Stimulated activated CD8-positive, alpha-beta memory T cell treated with anti-CD3 and anti-CD28 coated beads, Interleukin-12 subunit alpha, Interleukin-12 subunit beta, amount 100 ng/mL, for 24 hours (primary cell): ENCODE results near the gene SPA17.

Experiments used
- DNase-seq: peaks from one replicate; pipeline ENCODE4 v3.0.0-alpha.2; 2020; ENCODE audit errors: extremely low read depth

SPA17 gene

DNA sequence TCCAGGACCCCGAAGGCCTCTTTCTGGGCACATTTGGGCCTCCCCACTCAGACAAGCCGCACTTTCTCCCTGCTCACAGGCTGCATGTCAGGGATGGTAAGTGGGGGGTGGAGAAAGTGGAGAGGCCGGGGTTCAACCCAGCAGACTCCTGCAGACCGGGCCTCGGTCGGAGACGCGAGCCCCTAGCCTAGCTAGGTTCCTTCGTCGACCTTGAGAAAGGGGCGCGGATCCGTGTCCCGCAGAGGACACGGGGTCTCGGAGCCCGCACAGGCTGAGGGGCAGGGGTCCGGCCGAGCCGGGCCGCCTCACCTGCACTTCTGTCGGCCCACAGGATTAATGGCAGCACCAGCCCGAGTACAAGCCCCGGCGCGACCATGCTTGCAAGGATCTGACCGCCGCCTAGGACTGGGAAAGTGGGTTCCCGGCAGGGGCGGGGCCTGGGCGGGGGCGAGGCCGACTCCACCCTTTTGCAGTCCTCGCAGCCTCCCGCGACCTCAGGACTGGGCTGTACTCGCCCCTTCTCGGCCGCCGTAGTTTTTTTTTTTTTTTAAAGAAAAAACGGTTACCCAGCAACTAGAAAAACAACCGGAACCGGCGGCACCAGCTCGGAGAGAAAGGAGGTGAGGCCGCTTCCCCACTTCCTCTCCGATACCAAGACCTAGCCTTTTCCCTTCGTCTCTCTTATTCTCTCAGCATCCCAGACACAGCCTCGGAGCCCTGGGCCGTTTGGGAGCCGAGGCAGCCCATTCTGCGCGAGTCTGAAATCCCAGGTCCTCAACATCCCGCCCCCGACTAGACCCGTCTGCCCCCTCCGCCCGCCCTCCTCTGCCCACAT lies at the start of gene SPA17, which contains the start of gene SIAE:
Gene SPA17, plus strand, starts transcription at position 572 of the 835 bp plus-strand sequence. CDS start 1,361 bp downstream, outside the sequence.
Gene SIAE, minus strand, starts transcription at position 407 of the 835 bp plus-strand sequence. Its CDS starts 31 bp downstream, at position 376.
- DNase-seq, result peak; percentile 70

DNA sequence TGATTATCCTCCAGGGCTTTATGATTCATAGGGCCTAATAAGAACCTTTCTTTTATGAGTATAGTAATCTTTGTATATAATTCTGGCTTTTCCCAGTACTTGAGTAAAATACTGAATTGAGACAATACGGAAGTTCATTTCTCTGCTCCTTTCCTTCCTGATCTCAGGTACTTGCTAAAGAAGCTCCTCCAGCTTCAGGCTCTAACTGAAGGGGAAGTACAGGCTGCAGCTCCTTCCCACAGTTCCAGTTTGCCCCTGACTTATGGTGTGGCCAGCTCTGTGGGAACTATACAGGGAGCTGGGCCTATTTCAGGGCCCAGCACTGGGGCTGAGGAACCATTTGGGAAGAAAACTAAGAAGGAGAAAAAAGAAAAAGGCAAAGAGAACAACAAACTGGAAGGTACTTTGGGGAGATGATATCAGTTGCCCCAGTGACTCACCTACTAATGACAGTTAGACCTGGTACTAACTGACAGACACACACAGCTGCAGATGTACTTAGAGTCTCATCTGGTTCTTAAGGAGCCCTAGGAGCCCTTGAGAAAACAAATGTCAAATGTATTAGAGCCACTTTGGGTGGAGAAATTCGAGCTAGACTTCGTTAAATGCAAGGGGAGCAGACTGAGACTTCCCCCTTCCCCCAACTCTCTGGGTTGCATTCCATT lies 48.1 kb upstream of the SPA17 start:
- no peak for DNase-seq

DNA sequence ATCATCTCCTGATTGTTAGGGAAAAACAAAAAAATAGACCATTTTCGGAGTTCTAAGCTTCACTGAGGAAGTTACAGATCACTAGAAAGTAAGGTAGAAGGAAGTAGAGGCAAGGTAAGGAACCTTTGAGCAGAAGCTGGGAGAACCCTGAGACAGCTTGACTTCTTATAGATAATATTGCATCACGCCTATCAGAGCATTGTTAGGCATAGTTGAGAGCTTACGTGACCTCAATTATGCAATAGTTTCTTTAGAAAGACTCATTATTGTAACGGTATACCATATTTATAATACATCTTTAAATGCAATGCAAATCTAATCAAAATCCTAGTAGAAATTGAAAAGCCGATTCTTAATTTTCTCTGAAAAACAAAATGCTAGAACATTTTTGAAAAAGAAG lies 46.2 kb upstream of the SPA17 start:
- DNase-seq, result no peak

DNA sequence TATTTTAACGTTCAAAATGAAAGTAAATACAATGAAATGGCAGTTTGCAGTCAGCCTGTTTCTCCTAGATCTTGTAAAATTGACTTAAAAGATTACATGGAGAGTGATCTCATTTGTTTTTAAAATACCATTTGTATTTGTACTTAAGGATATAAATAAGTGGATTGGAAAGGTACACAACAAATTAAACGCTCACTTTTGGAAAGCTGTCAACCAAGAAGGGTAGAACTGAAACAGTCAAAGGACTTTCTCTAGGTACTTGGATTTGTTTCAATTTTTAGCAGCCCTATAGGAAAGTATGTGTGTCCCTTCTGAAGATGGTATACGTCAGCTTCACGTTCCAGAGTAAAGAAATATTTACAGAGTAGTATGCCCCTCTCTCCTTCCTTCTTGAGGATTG lies 43.7 kb upstream of the SPA17 start:
- no peak for DNase-seq

DNA sequence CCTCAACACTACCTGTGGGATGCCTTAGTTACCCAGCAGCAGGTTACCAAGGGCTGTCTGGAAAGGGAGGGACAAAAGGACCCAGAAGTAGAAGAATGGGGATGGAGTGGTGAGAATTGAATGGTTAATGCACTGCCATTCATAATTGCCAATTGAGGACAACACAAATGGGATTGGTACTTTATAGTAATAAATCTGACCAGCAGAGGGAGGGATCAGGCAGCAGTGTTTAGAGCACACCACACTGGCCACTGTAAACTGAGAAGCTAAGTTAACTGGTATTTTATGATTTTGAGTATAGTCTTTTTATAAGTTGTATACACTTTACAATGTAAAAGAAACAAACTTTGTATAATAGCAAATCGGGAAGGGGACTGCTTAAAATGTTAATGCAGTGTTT lies 40.3 kb upstream of the SPA17 start:
- DNase-seq, result no peak

DNA sequence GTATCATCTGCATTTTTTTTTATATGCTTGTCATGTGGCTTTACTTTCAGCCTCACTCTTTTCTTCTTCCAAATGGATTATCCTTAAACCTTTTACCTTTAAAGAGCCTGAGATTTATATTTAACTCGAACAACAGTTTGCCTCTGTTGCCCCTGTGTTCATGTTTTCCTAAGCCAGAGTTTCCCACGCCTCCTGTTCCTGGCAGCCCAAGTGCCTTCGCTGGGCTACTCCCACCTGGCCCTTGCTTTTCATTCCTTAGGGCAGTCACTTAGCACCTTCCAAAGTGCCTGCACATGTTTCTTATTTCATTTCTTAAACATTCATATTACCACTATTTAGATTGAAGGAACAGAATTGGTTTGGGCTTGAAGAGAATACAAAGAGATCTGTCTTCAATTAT lies 37.8 kb upstream of the SPA17 start:
- no peak for DNase-seq

DNA sequence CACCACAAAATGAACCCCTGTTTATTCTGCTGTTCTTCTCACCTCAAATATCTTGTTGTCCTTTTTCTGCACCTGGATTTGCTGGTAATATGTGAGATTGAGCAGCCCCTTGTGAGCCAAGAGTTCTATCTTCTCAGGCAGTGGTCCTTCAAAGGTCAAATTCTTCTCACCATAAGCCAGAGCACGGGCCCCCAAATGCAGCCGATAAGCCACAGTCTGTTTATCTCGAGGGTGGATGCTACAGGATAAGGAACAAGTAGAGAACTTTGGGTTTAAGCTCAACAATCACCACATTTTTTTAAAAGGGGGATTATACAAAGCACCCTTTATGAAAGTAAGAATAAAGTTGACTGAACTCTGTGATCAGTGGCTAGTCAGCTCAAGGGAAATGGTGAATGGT lies 35.2 kb upstream of the SPA17 start:
- no peak for DNase-seq

DNA sequence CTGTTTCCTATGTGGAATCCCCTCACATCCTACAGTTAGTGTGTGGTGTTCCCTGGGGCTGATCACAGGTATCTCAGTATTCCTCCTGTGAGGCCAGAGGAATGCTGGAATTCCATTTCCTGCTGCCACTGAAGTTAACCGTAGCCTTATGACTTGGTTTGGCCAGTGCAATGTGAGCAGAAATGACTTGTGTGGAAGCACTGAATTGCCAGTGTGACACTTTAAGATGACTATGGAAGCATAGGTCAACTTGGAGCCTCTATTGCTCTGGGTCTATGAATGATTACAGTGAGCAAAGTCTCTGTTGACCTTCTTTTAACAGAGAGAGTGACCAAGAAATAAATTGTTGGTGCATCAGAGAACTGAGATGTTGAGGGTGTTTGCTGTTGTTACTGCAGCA lies 34.5 kb upstream of the SPA17 start:
- no peak for DNase-seq

DNA sequence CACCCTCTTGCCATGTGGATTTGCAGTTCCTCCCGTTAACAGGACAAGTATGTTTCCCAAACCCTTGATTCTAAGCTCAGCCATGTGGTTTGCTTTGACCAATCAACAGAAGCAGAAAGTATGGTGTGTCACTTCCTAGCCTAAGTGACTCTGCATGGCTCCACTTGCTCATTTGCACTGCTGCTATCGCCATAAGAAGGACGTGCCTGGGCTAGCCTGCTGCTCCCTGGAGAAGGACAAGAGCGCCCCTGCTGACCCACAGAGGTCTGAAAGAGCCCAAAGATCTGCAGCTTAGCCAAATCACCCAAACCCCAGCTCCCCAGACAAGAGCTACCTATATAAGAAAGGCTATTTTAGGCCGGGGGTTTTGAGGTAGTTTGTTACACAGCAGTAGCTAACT lies 33.0 kb upstream of the SPA17 start:
- DNase-seq, result no peak

DNA sequence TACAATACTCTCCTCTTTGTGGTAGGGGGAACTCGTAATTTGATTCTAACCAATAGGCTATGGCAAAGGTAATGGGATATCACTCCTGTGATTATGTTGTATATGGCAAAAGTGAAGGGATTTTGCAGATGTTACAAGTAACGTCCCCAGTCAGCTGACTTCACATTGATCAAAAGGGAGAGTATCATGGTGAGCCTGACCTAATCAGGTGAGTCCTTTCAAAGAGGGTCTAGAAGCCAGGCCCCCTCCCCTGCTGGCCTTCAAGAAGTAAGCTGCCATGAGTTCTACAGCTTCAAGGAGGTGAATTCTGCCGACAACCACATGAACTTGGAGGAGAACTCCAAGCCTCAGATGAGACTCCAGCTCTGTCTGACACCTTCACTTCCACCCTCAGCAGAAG lies 31.1 kb upstream of the SPA17 start:
- DNase-seq, result no peak

DNA sequence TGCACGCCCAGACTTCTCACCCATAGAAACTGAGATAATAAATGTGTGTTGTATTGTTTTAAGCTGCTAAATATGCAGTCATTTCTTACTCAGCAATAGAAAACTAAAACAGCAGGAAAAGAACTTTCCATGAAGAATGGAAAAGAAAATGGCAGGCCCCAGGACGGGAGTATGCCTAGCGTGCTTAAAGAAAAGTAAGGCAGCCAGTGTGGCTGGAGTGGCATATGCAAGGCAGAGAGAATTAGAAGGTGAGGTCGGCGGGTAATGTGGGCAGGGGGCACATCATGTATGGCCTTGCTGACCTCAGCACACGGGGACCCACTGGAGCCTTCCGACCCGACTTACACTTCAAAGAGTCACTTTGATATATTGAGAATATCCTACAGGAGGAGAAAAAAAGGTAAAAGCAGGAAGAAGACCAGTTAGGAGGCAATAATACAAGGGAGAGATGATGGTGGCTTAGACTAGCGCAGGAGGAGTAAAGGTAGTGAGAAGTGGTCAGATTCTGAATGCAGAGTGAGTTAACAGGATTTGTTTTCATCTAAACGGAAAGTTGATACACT lies 30.6 kb upstream of the SPA17 start:
- DNase-seq, result no peak

DNA sequence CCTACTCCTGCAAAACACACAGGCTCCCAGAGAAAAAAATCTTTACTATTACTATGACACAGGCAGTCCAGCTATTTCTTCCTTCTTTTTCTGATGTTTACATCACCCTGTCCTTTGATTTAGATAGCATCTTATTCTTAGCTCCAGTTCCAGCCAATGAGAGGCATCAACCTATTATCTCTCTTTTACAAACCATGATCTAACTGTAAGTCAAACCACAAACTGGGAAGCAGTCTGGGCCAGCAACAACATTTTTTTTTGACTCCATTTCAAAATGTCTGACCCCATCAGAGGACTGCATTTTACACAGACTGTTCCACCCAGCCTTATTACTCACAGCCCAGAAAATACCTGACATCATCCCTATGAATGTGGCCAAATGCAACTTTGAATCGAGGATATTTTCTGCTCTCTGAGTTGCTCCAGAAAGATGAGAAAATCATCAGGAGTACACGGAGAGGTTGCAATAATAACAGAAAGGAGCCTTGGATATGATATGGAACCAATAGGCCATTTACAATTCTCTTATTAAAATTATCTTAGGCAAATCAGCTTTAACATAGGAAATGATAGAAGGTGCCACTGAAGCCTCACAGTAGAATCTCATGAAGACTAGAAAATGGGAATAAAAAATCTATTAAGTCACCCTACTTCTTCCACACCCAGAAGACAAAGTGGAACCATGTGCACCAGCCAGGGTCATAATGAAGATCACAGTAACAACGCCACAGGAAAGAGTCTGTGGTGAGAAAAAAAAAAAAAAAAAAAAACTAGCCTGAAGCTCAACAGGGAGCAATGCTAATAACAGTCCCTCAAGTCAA lies 29.9 kb upstream of the SPA17 start:
- no peak for DNase-seq

DNA sequence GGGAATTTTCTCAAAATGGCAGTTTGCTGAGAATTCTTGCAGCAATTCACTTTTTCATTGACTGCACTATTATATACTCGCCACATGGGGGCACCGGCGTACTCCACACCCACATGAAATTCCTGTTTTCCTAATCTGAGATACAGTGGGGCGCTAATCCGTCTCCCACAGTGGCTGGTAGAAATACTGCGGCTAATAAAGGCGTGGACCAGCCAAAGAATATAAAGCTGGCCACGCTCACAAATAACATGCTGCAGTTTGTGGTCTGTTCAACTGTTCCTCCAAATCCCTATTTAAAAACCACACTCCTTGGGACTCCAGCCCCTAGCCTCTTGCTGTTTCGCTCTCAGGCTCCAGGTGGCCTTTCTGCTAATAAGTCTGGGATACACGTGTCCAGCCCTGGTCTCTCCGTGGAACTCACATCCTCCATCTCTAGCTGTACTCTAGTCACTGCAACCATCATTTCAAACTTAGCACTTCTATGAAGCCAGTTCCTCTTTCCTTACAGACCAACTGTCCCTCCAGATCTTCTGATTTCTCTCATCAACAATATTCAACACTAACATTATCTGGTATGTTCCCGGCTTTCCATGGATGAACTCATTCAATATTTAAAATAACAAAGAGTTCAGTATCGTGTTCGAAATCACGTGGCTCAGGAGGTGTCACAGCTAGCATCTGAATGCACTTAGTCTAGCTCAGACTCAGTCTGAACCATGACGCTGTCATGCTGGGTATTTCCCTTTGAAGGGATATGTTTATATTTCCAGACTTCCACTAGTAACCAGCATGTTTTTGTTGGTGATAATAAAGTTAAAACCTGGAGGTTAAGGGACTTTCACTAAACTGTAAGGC lies 29.1 kb upstream of the SPA17 start:
- no peak for DNase-seq

DNA sequence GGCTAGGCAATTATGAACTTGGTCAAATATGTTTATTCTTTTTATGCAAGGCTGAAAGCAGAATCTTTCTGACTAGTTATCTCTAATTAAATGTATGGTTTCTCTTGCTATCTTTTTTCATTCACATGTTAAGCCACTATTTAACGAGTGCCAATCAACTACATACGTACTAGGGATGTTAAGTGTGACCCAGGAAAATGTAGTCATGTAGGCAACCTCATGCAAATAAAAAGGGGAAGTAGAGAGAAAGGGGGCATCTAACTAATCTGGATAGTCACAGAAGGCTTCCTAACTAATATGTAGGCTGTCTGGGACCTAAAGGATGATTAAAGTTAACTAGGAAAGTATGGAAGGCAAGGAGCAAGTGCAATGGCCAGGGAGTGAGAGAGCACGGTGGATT lies 27.6 kb upstream of the SPA17 start:
- DNase-seq, result no peak

DNA sequence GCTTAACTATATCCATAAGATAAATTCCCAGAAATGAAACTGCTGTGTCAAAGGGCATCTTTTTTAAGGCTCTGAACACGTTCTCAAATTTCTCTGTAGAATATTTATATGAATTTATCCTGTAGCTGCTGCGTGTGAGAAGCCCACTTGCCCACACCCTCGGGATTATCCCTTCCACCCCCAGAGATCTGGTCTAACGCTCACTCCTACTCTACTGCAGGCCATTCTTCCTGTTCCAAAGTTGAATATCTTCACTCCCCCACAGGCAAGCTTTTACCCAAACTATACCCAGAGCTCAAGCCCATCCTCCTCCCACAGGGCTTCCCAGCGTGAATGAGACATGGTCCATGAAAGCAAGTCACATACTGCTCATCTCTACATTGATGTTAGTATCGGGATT lies 25.1 kb upstream of the SPA17 start:
- DNase-seq, result no peak

DNA sequence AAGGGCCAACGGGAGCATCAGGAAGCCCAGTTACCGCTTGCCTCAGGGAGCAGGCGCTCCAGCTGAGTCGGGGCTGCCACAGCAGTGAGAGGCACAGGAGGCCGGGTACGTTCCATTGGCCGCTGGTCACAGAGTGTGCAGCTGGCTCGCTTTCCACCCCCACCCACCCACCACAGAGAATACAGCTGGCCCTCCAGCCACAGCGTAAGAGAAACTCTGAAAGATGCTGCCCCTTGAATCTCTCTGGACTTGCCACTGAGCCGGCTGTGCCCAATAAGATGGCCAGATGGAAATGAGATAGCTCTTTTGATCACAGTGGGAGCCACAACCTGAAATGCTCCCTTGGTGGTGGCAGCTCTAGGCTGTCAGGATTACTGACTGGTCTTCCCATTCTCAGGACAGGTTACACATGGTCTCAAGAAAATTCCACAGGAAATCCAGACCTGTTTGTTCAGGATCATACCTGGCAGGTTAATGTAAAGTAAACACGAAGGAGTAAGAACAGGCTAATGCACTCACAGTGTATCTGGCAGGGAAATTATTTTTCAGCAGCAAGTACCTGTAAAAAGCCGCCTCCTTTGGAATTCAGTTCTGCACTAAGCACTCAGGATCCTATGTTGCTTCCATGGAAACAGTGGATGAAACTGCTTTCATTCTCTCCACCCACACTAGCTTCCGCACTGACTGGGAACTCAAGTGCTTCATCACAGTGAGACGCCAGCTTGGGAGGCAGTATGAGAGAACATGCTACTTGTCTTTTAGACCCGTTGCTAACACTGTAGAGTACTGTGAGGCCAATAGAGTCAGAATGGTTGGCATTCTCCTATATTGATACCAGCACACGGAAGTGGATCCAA lies 16.7 kb upstream of the SPA17 start:
- no peak for DNase-seq

DNA sequence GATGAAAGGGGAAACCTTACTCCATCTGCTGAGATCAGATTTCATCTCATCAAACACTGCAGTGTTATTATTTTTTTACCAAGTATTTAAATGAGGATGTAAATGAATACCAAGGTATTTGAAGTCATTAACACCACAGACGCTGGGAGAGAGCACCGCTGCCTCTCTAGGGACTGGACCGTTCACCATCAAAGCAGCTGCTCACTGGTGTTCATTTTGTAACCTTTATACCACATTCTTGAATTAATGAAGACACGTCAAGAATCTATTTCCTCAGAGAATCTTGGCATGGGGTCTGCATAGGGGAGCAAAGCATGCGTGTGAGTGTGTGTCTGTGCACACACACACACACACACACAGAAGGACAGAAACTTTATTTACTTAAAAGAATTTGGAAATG lies 15.8 kb upstream of the SPA17 start:
- DNase-seq, result no peak

DNA sequence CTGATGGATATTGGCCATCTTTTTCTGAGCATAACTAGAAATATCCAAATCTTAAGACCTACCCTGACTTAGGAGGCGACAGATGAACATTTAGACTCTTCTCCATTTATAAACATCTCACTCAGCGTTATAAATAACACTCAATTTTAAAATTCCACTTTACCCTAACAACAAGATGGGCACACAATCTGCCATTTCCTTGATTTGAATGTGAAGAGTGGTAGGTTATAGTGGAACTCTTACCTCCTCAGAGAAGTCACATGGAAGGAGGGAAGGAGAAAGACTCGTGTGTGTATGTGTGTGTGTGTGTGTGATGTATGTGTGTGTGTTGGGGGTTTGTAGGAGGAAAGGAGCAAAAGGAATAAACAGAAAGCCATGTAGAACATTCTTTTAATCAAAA lies 15.2 kb upstream of the SPA17 start:
- no peak for DNase-seq

DNA sequence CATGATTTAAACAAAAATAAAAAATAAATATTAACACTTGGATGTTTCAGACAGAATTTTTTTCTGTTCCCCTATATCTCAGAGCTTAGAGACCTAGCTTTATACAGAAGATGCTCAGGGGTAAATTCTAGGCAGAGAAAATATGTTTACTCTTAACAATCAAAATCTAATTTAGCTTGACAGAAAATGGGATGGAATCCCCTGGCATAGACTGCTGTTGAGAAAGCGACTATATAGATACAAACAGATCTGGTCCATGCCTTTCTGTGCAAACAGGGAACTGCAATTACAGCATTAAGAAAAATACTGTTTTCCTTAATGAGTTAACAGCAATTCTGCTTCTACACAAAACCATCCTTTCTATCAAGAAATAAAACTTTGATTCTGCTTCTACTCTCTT lies 14.7 kb upstream of the SPA17 start:
- DNase-seq, result no peak

DNA sequence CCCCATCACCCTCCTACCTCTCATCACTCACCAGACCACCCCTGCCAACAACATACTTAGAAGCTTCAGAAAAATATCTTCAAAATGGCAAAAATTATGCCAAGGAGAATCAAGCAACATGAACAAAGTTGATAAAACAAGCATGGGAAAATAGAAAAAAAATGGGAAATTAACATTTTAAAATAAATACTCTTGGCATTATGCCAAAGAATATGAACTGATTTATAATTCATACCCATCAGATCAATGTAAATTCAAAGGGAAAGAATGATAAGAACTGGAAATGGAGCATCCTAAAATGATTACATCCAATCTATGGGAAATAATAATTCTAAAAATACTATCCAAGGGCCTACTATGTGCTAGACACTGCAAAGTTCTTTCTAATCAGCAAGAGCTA lies 12.2 kb upstream of the SPA17 start:
- DNase-seq, result no peak
